Liver (tissue), 9 donors: ENCODE measurements around the gene DAPK1. TPM values are rescaled to one million over a fixed set of nuclear protein-coding genes. Genes with fewer than 3 reads are reported as not detected.

Experiments used
- DNase-seq: peaks from one replicate; pipeline ENCODE4 v3.0.0-alpha.2; 2017; ENCODE audit warnings: low spot score
- H3K27ac ChIP-seq, 2 donors: one replicate each; pipeline ENCODE4 v1.7.0; 2013; ENCODE audit warnings: inconsistent platforms in 2 of 2, low read length in 2 of 2, control low read depth in 1 of 2, low read depth in 1 of 2, mild to moderate bottlenecking in 1 of 2
- H3K27me3 ChIP-seq, 4 donors: one replicate each; pipeline versions ENCODE4 v1.6.1 to v1.7.0; 2013; ENCODE audit warnings: low read length in 3 of 4, inconsistent platforms in 1 of 4, mild to moderate bottlenecking in 1 of 4, moderate library complexity in 1 of 4; ENCODE audit not compliant: control insufficient read depth in 4 of 4, insufficient read depth in 4 of 4
- H3K36me3 ChIP-seq, 4 donors: one replicate each; pipeline versions ENCODE4 v1.6.1 to v1.7.0; 2013; ENCODE audit warnings: low read length in 3 of 4, mild to moderate bottlenecking in 3 of 4, low read depth in 1 of 4, moderate library complexity in 1 of 4; ENCODE audit not compliant: control insufficient read depth in 4 of 4, insufficient read depth in 3 of 4
- H3K4me1 ChIP-seq, 4 donors: one replicate each; pipeline versions ENCODE4 v1.6.1 to v1.7.0; 2013; ENCODE audit warnings: low read length in 3 of 4, mild to moderate bottlenecking in 3 of 4, moderate library complexity in 1 of 4; ENCODE audit not compliant: control insufficient read depth in 4 of 4, insufficient read depth in 4 of 4
- H3K4me3 ChIP-seq, 3 donors: one replicate each; pipeline versions ENCODE4 v1.6.1 to v1.7.0; 2013; ENCODE audit warnings: low read length in 3 of 3, control low read depth in 1 of 3, low read depth in 1 of 3, mild to moderate bottlenecking in 1 of 3
- H3K9ac ChIP-seq, 2 donors: one replicate each; pipeline ENCODE4 v1.7.0; 2013; ENCODE audit warnings: low read length in 2 of 2, mild to moderate bottlenecking in 2 of 2, moderate library complexity in 2 of 2, control low read depth in 1 of 2, low read depth in 1 of 2
- H3K9me3 ChIP-seq, 4 donors: one replicate each; pipeline versions ENCODE4 v1.6.1 to v1.7.0; 2013; ENCODE audit warnings: low read length in 3 of 4; ENCODE audit not compliant: control insufficient read depth in 4 of 4
- ATF3 ChIP-seq: IDR thresholded peaks from 2 replicates; pipeline ENCODE4 v1.6.1; 2016; ENCODE audit warnings: antibody characterized with exemption
- CTCF ChIP-seq: fragments of 150-350 bp; IDR thresholded peaks from 2 replicates; pipeline ENCODE4 v1.5.1; 2017; ENCODE audit warnings: improper control_type of control experiment, low read depth, low read length; ENCODE audit not compliant: missing input control
- EGR1 ChIP-seq, 2 donors: IDR thresholded peaks; 2 replicates each; pipeline ENCODE4 v1.6.1; 2016 to 2018; ENCODE audit warnings: antibody characterized with exemption in 2 of 2, low read depth in 2 of 2
- FOXA1 ChIP-seq: IDR thresholded peaks from 2 replicates; pipeline ENCODE4 v1.6.1; 2016; ENCODE audit warnings: antibody characterized with exemption
- FOXA2 ChIP-seq: IDR thresholded peaks from 2 replicates; pipeline ENCODE4 v1.6.1; 2016; ENCODE audit warnings: antibody characterized with exemption
- GABPA ChIP-seq, 2 donors: IDR thresholded peaks in 1 of 2; conservative IDR thresholded peaks in 1 of 2; 2 replicates each; pipeline ENCODE4 v1.6.1; 2016; ENCODE audit warnings: antibody characterized with exemption in 2 of 2, mild to moderate bottlenecking in 1 of 2, moderate library complexity in 1 of 2
- HNF4A ChIP-seq, 2 donors: conservative IDR thresholded peaks; 2 replicates each; pipeline ENCODE4 v1.6.1; 2016; ENCODE audit warnings: antibody characterized with exemption in 2 of 2, mild to moderate bottlenecking in 2 of 2
- HNF4G ChIP-seq: IDR thresholded peaks from 2 replicates; pipeline ENCODE4 v1.6.1; 2016; ENCODE audit warnings: antibody characterized with exemption
- JUND ChIP-seq, 2 donors: IDR thresholded peaks; 2 replicates each; pipeline ENCODE4 v1.6.1; 2016; ENCODE audit warnings: antibody characterized with exemption in 2 of 2
- MAX ChIP-seq: IDR thresholded peaks from 2 replicates; pipeline ENCODE4 v1.6.1; 2016; ENCODE audit warnings: antibody characterized with exemption
- NR2F2 ChIP-seq: IDR thresholded peaks from 2 replicates; pipeline ENCODE4 v1.6.1; 2016; ENCODE audit warnings: antibody characterized with exemption
- RAD21 ChIP-seq, 2 donors: IDR thresholded peaks; 2 replicates each; pipeline ENCODE4 v1.6.1; 2016; ENCODE audit warnings: antibody characterized with exemption in 2 of 2, mild to moderate bottlenecking in 2 of 2
- REST ChIP-seq: IDR thresholded peaks from 2 replicates; pipeline ENCODE4 v1.6.1; 2016; ENCODE audit warnings: antibody characterized with exemption, mild to moderate bottlenecking
- RXRA ChIP-seq, 2 donors: IDR thresholded peaks; 2 replicates each; pipeline ENCODE4 v1.6.1; 2017 to 2018; ENCODE audit warnings: antibody characterized with exemption in 2 of 2, mild to moderate bottlenecking in 1 of 2
- SP1 ChIP-seq: IDR thresholded peaks from 2 replicates; pipeline ENCODE4 v1.6.1; 2018; ENCODE audit warnings: antibody characterized with exemption, mild to moderate bottlenecking
- ZBTB33 ChIP-seq: IDR thresholded peaks from 2 replicates; pipeline ENCODE4 v1.6.1; 2016; ENCODE audit warnings: antibody characterized with exemption
- WGBS: extraction: QIAGEN DNeasy Blood & Tissue Kit; methylation state at CpG from one replicate; pipeline ENCODE4 v1.1.7; 2013; 5-methylcytosine and 5-hydroxymethylcytosine counted together
- polyA plus RNA-seq, 2 donors: library from polyadenylated mRNA; stranded (reverse) in 1 of 2; unstranded in 1 of 2; fragments of 200-250 nt in 1 of 2; fragments of >200 nt in 1 of 2; fragmentation: Nextera tagmentation in 1 of 2; extraction: Ambion mirVana in 1 of 2; gene quantifications; one replicate each; pipeline versions ENCODE4 v1.2.1 to v1.2.3, GENCODE V29; 2013 to 2015
- total RNA-seq, 2 donors: library from RNA; depleted of rRNA; stranded (reverse); fragments of >200 nt; gene quantifications; one replicate each; pipeline ENCODE4 v1.2.3, GENCODE V29; 2014
- donor health status: healthy.
- donor health status: healthy.
- donor health status: healthy.
- donor health status: healthy.
- donor health status: healthy.

DAPK1 gene
- total and polyA plus RNA-seq, 4 donors: 14.0 to 40.8 (median 21.8) TPM

GRCh38 chr9:87622098-87622497 is 124.4 kb downstream of the DAPK1 start:
- TF ChIP-seq GABPA (IDR thresholded peaks at IDR 0.05 in 1 of 2, conservative IDR thresholded peaks at IDR 0.05 in 1 of 2) (no peak), NR2F2 (no peak)
- Histone ChIP-seq H3K4me3 (no peak overlapping the region), H3K27ac (no peak overlapping the region), H3K4me1 (peaks cover 0 to 3% (median 0%) of the 10 kb centered on the region in 4 donors), H3K9me3 (peaks cover 0 to 3% (median 0%) of the 10 kb centered on the region in 4 donors), H3K36me3 (peaks cover 4 to 28% (median 13%) of the 10 kb centered on the region in 4 donors), H3K9ac (no peak overlapping the region), H3K27me3 (no peaks in the 10 kb centered on the region)
- 92% methylated on average over 4 of the region's 4 CpGs for WGBS
- no peak for DNase-seq

- peaks cover 4 to 20% (median 11%) of the 10 kb centered on the region in 4 donors for H3K36me3 ChIP-seq
- WGBS: 97% methylated on average over 2 of the region's 2 CpGs
- no peak for DNase-seq
- no peak overlapping the region for H3K27ac ChIP-seq
- H3K9me3 ChIP-seq: peaks cover 0 to 3% (median 0%) of the 10 kb centered on the region in 4 donors
- H3K9ac ChIP-seq: no peak overlapping the region
- H3K27me3 ChIP-seq: no peaks in the 10 kb centered on the region
- no peak for TF ChIP-seq FOXA2
- TF ChIP-seq HNF4G: no peak
- no peak for TF ChIP-seq JUND (IDR thresholded peaks at IDR 0.05)
- TF ChIP-seq CTCF: no peak
- no peak for TF ChIP-seq FOXA1
- no peak for TF ChIP-seq REST
- no peak for TF ChIP-seq ATF3
- no peak for TF ChIP-seq HNF4A (conservative IDR thresholded peaks at IDR 0.05)
- no peak for TF ChIP-seq EGR1 (IDR thresholded peaks at IDR 0.05; ENCODE audit: low read depth in 2 of 2)
- no peak for TF ChIP-seq SP1
- no peak overlapping the region for H3K4me3 ChIP-seq
- peaks cover 0 to 3% (median 0%) of the 10 kb centered on the region in 4 donors for H3K4me1 ChIP-seq
These were observed 125.3 kb downstream of the DAPK1 start for GRCh38 chr9:87622923-87623322.

- Histone ChIP-seq H3K27me3 (no peaks in the 10 kb centered on the region), H3K36me3 (peaks cover 4 to 17% (median 11%) of the 10 kb centered on the region in 4 donors), H3K9ac (no peak overlapping the region), H3K4me3 (no peak overlapping the region), H3K27ac (no peak overlapping the region), H3K9me3 (peaks cover 0 to 3% (median 0%) of the 10 kb centered on the region in 4 donors), H3K4me1 (peaks cover 0 to 3% (median 1%) of the 10 kb centered on the region in 4 donors)
- no peak for DNase-seq
- 87% methylated on average over 6 of the region's 6 CpGs for WGBS
- no peak for TF ChIP-seq NR2F2
- TF ChIP-seq EGR1 (IDR thresholded peaks at IDR 0.05; ENCODE audit: low read depth in 2 of 2): no peak
- no peak for TF ChIP-seq HNF4G
- no peak for TF ChIP-seq RAD21 (IDR thresholded peaks at IDR 0.05)
- TF ChIP-seq FOXA1: no peak
- no peak for TF ChIP-seq MAX
- TF ChIP-seq CTCF: no peak
- no peak for TF ChIP-seq RXRA (IDR thresholded peaks at IDR 0.05)
- no peak for TF ChIP-seq FOXA2
- TF ChIP-seq SP1: no peak
- TF ChIP-seq GABPA (IDR thresholded peaks at IDR 0.05 in 1 of 2, conservative IDR thresholded peaks at IDR 0.05 in 1 of 2): no peak
- no peak for TF ChIP-seq ZBTB33
These were observed 130.7 kb downstream of the DAPK1 start for GRCh38 chr9:87628346-87628745.
